Ascending aorta (tissue), 2 donors: ENCODE results near the gene TFPI. TPM values are rescaled to one million over a fixed set of nuclear protein-coding genes. Genes with fewer than 3 reads are reported as not detected.

Experiments used
- DNase-seq, 2 donors: peaks; one replicate each; pipeline ENCODE4 v3.0.0-alpha.2; 2019; ENCODE audit warnings: low spot score in 2 of 2
- H3K27ac ChIP-seq, 2 donors: fragments of 200-600 bp; sonication (generic); one replicate each; pipeline ENCODE4 v1.5.1; 2016 to 2017; ENCODE audit warnings: mild to moderate bottlenecking in 1 of 2
- H3K27me3 ChIP-seq: fragments of 200-600 bp; sonication (generic); one replicate; pipeline ENCODE4 v1.5.1; 2017
- H3K36me3 ChIP-seq, 2 donors: fragments of 200-600 bp; sonication (generic); one replicate each; pipeline ENCODE4 v1.5.1; 2016
- H3K4me1 ChIP-seq, 2 donors: fragments of 200-600 bp; sonication (generic); one replicate each; pipeline ENCODE4 v1.5.1; 2016 to 2017; ENCODE audit warnings: mild to moderate bottlenecking in 1 of 2
- H3K4me3 ChIP-seq, 2 donors: fragments of 200-600 bp; sonication (generic); one replicate each; pipeline ENCODE4 v1.5.1; 2016 to 2017; ENCODE audit warnings: mild to moderate bottlenecking in 1 of 2
- H3K9me3 ChIP-seq, 2 donors: fragments of 200-600 bp; sonication (generic); one replicate each; pipeline ENCODE4 v1.5.1; 2016
- intact Hi-C: fragments of 100-400 bp; cut with DNase I; formaldehyde crosslinking; loops from one replicate; pipeline ENCODE4 v1.15.1; 2023
- total RNA-seq: library from RNA; depleted of rRNA; stranded (reverse); fragments of >200 nt; gene quantifications from one replicate; pipeline ENCODE4 v1.1.0, GENCODE V29; 2016
- TF ChIP-seq, protein P1 (sequence below), 3 experiments: fragments of 200-600 bp in 2 of 3; fragments of 450-650 bp in 1 of 3; sonication (generic) in 2 of 3; IDR thresholded peaks; one replicate each; pipeline ENCODE4 v1.5.1; 2016 to 2019; ENCODE audit warnings: antibody characterized with exemption in 3 of 3, mild to moderate bottlenecking in 1 of 3, moderate library complexity in 1 of 3

TFPI gene
- total RNA-seq, 1 donor from 2014 or later, result 85.6 TPM

DNA sequence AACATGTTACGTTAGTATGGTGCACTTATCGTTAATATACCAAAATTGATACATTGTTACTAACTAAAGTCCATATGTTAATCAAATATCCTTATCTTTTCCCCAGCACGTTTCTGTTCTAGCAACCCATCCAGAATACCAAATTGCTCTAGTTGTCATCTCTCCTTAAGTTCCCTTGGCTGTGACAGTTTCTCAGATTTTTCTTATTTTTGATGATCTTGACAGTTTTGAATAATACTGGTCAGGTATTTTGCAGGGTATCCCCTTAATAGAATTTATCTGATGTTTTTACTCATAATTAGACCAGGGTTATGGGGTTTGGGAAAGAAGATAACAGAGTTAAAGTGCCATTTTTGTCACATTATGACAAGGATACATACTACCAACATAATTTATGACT lies 47.8 kb downstream of the TFPI start:
- TF ChIP-seq, protein P1, sequence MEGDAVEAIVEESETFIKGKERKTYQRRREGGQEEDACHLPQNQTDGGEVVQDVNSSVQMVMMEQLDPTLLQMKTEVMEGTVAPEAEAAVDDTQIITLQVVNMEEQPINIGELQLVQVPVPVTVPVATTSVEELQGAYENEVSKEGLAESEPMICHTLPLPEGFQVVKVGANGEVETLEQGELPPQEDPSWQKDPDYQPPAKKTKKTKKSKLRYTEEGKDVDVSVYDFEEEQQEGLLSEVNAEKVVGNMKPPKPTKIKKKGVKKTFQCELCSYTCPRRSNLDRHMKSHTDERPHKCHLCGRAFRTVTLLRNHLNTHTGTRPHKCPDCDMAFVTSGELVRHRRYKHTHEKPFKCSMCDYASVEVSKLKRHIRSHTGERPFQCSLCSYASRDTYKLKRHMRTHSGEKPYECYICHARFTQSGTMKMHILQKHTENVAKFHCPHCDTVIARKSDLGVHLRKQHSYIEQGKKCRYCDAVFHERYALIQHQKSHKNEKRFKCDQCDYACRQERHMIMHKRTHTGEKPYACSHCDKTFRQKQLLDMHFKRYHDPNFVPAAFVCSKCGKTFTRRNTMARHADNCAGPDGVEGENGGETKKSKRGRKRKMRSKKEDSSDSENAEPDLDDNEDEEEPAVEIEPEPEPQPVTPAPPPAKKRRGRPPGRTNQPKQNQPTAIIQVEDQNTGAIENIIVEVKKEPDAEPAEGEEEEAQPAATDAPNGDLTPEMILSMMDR (IDR thresholded peaks at IDR 0.05), result no peak
- DNase-seq, result no peak
- intact Hi-C loops, result no loop called here
- Histone ChIP-seq H3K9me3 (peaks cover 0 to 9% of the 10 kb centered on the region in 2 donors), H3K36me3 (no peaks in the 10 kb centered on the region), H3K27me3 (no peaks in the 10 kb centered on the region), H3K27ac (no peak overlapping the region), H3K4me1 (no peaks in the 10 kb centered on the region), H3K4me3 (no peak overlapping the region)

DNA sequence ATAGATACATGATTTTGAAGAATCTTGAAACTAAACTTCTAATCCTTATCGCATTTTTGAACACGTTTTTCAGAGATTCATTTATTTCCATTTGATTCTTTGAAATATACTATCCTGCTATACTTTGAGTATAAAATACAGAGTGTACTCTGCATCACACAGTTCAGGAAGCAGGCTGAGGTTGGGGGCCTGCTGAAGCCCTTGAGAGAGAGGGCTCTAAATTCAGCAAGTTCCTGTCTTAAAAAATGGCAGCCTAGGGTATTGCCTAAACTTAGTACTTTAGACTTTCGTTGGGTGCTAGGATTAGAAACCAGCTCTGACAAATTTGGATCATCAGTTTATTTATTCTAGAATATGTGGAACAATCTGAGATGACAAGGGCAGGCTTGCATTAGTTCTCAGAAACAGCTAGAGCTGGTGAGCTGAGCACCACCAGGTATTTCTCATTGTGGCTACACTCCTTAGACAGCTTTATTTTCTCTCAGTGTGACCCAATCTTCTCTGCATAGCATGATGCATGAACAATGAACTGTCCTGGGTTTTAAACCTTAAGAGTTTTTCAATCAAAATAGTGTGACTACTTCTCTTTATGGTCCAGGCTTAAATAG lies 49.1 kb downstream of the TFPI start:
- Histone ChIP-seq H3K4me3 (no peak overlapping the region), H3K9me3 (peaks cover 0 to 9% of the 10 kb centered on the region in 2 donors), H3K27ac (no peak overlapping the region), H3K36me3 (no peaks in the 10 kb centered on the region), H3K27me3 (no peaks in the 10 kb centered on the region), H3K4me1 (no peaks in the 10 kb centered on the region)
- TF ChIP-seq, protein P1 (IDR thresholded peaks at IDR 0.05), result no peak
- no peak for DNase-seq
- intact Hi-C loops, result no loop called here

DNA sequence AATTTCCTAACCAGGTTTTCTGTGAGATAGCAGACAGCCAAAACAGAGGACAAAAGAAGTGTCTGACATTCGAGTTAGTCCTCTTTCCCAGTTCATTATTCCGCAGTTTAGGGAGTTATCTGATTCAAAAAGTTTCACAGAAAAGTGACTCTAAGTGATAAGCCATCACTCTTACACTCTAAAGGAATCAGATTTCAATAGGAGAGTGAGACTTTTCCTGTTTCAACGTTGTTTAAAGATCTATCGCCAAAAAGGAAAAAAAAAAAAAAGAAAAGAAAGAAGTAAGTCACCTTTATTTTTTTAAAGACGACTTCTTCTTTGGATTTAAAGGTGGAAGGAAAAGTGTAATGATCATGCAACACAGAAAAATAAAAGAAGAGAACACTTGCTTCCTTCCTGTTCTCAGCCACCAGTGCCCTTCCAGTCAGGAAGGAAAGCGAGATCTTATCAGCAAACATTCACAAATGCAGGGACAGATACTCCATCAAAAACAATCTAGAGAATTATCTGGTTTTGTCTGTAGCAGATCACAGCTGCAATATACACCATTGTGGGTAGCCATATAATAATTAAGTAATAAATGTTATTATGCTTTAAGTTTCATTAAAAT lies 49.8 kb downstream of the TFPI start:
- intact Hi-C loops, result no loop called here

DNA sequence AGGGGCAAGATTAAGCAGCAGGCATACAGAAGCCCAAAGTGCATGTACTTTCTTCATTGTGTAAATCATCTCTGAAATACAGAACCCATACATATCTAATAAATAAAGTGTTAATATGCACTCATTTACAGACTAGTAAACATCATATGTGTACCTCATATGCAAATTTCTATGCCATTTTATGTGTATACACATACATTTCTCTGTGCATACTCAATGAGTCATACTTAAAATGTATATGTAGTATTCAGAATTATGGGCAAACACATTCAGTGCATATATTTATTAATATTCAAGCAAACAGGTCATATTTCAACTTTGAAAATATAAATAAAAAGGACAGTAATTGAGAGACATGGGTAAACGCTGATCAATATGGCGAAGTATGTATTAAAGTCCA lies 50.5 kb downstream of the TFPI start:
- TF ChIP-seq, protein P1 (IDR thresholded peaks at IDR 0.05), result no peak
- no peak overlapping the region for H3K4me3 ChIP-seq
- H3K36me3 ChIP-seq, result no peaks in the 10 kb centered on the region
- intact Hi-C loops, result no loop called here
- no peaks in the 10 kb centered on the region for H3K27me3 ChIP-seq
- H3K27ac ChIP-seq, result no peak overlapping the region
- peaks cover 0 to 9% of the 10 kb centered on the region in 2 donors for H3K9me3 ChIP-seq
- DNase-seq, result no peak
- H3K4me1 ChIP-seq, result no peaks in the 10 kb centered on the region

More for the DNA sequence above, 49.8 kb downstream of the TFPI start:
- H3K27me3 ChIP-seq, result no peaks in the 10 kb centered on the region
- no peak overlapping the region for H3K4me3 ChIP-seq
- H3K27ac ChIP-seq, result no peak overlapping the region
- peaks cover 0 to 9% of the 10 kb centered on the region in 2 donors for H3K9me3 ChIP-seq
- no peaks in the 10 kb centered on the region for H3K36me3 ChIP-seq
- DNase-seq, result no peak
- TF ChIP-seq, protein P1 (IDR thresholded peaks at IDR 0.05), result no peak
- no peaks in the 10 kb centered on the region for H3K4me1 ChIP-seq

DNA sequence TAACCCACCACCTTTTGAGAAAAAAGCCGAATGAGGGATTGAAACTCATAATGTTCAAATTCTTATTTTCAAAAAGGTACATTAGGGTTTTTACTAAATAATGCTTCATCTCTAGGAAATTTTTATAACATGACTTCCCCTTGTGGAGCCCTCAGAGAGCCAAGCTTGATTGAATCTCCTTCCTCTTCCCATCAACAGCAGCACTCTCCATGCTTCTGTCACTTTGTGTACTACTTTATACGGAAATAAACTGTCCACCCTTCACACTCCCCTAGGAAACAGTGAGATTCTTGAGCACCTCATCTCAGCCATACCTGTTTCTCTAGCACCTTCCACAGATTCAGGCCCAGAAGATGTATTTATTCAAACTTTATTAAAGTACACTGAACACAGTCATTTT lies 51.8 kb downstream of the TFPI start:
- Histone ChIP-seq H3K36me3 (no peaks in the 10 kb centered on the region), H3K27ac (no peak overlapping the region)
- intact Hi-C loops, result no loop called here

More for the DNA sequence above, 51.8 kb downstream of the TFPI start:
- Histone ChIP-seq H3K9me3 (peaks cover 0 to 2% of the 10 kb centered on the region in 2 donors), H3K27me3 (no peaks in the 10 kb centered on the region), H3K4me1 (no peaks in the 10 kb centered on the region), H3K4me3 (no peak overlapping the region)
- no peak for DNase-seq
- TF ChIP-seq, protein P1 (IDR thresholded peaks at IDR 0.05), result no peak
